ENCODE data around the gene ANO2. TPM values are rescaled to one million over a fixed set of nuclear protein-coding genes. Genes with fewer than 3 reads are reported as not detected.

The ANO2 gene
- polyA plus RNA-seq, 4 donors = 0.31 to 6.2 TPM; not detected in 2

- H3K36me3 ChIP-seq (ENCODE audit: control insufficient read depth in 3 of 3, insufficient read depth in 2 of 3, low read depth in 1 of 3, low read length in 3 of 3) = no peaks in the 10 kb centered on the region
- H3K9me3 ChIP-seq (ENCODE audit: control insufficient read depth in 2 of 2, insufficient read depth in 1 of 2, low read depth in 1 of 2, low read length in 1 of 2) = no peaks in the 10 kb centered on the region
- H3K4me1 ChIP-seq (ENCODE audit: control insufficient read depth in 3 of 3, insufficient read depth in 2 of 3, low read depth in 1 of 3, low read length in 2 of 3) = peaks cover 5 to 13% (median 7%) of the 10 kb centered on the region in 3 donors
- DNase-seq (peak; percentile 31 to 52), FAIRE-seq (no peak)
- no peak overlapping the region for H3K27ac ChIP-seq (ENCODE audit: low read depth in 1 of 3, low read length in 2 of 3)
- H3K27me3 ChIP-seq (ENCODE audit: control insufficient read depth in 3 of 3, insufficient read depth in 3 of 3, low read length in 3 of 3) = peaks cover 0 to 6% (median 0%) of the 10 kb centered on the region in 3 donors
- H3K4me3 ChIP-seq (ENCODE audit: low read depth in 1 of 3, low read length in 3 of 3) = no peak overlapping the region
- 11 to 49% (median 33%) methylated on average over 1 of the region's 1 CpG for WGBS, 3 donors
These were observed 294.1 kb downstream of the ANO2 start for GRCh38 chr12:5650829-5651461.

GRCh38 chr12:5650281-5650680, 294.8 kb downstream of the ANO2 start:
- no peaks in the 10 kb centered on the region for H3K36me3 ChIP-seq (ENCODE audit: control insufficient read depth in 3 of 3, insufficient read depth in 2 of 3, low read depth in 1 of 3, low read length in 3 of 3)
- H3K27me3 ChIP-seq (ENCODE audit: control insufficient read depth in 3 of 3, insufficient read depth in 3 of 3, low read length in 3 of 3) = peaks cover 0 to 6% (median 0%) of the 10 kb centered on the region in 3 donors
- DNase-seq (no peak), FAIRE-seq (no peak)
- WGBS, 3 donors = 17 to 32% (median 30%) methylated on average over 2 of the region's 2 CpGs
- no peak overlapping the region for H3K27ac ChIP-seq (ENCODE audit: low read depth in 1 of 3, low read length in 2 of 3)
- peaks cover 5 to 13% (median 7%) of the 10 kb centered on the region in 3 donors for H3K4me1 ChIP-seq (ENCODE audit: control insufficient read depth in 3 of 3, insufficient read depth in 2 of 3, low read depth in 1 of 3, low read length in 2 of 3)
- no peaks in the 10 kb centered on the region for H3K9me3 ChIP-seq (ENCODE audit: control insufficient read depth in 2 of 2, insufficient read depth in 1 of 2, low read depth in 1 of 2, low read length in 1 of 2)
- no peak overlapping the region for H3K4me3 ChIP-seq (ENCODE audit: low read depth in 1 of 3, low read length in 3 of 3)

- peak; percentile 63 to 73 for DNase-seq
- no peak for FAIRE-seq
- H3K36me3 ChIP-seq (ENCODE audit: control insufficient read depth in 3 of 3, insufficient read depth in 2 of 3, low read depth in 1 of 3, low read length in 3 of 3) = no peaks in the 10 kb centered on the region
- WGBS, 3 donors = 25 to 42% (median 27%) methylated on average over 9 of the region's 9 CpGs
- no peak overlapping the region for H3K27ac ChIP-seq (ENCODE audit: low read depth in 1 of 3, low read length in 2 of 3)
- H3K27me3 ChIP-seq (ENCODE audit: control insufficient read depth in 3 of 3, insufficient read depth in 3 of 3, low read length in 3 of 3) = peaks cover 0 to 6% (median 0%) of the 10 kb centered on the region in 3 donors
- no peaks in the 10 kb centered on the region for H3K9me3 ChIP-seq (ENCODE audit: control insufficient read depth in 2 of 2, insufficient read depth in 1 of 2, low read depth in 1 of 2, low read length in 1 of 2)
- no peak overlapping the region for H3K4me3 ChIP-seq (ENCODE audit: low read depth in 1 of 3, low read length in 3 of 3)
- peaks cover 0 to 13% (median 4%) of the 10 kb centered on the region in 3 donors for H3K4me1 ChIP-seq (ENCODE audit: control insufficient read depth in 3 of 3, insufficient read depth in 2 of 3, low read depth in 1 of 3, low read length in 2 of 3)
These were observed 296.2 kb downstream of the ANO2 start for GRCh38 chr12:5648692-5649359.

GRCh38 chr12:5643266-5643665, 301.8 kb downstream of the ANO2 start:
- Histone ChIP-seq H3K9me3 (ENCODE audit: control insufficient read depth in 2 of 2, insufficient read depth in 1 of 2, low read depth in 1 of 2, low read length in 1 of 2) (no peaks in the 10 kb centered on the region), H3K36me3 (ENCODE audit: control insufficient read depth in 3 of 3, insufficient read depth in 2 of 3, low read depth in 1 of 3, low read length in 3 of 3) (no peaks in the 10 kb centered on the region), H3K4me3 (ENCODE audit: low read depth in 1 of 3, low read length in 3 of 3) (no peak overlapping the region), H3K4me1 (ENCODE audit: control insufficient read depth in 3 of 3, insufficient read depth in 2 of 3, low read depth in 1 of 3, low read length in 2 of 3) (peaks cover 0 to 3% (median 0%) of the 10 kb centered on the region in 3 donors), H3K27me3 (ENCODE audit: control insufficient read depth in 3 of 3, insufficient read depth in 3 of 3, low read length in 3 of 3) (peaks cover 0 to 6% (median 0%) of the 10 kb centered on the region in 3 donors), H3K27ac (ENCODE audit: low read depth in 1 of 3, low read length in 2 of 3) (no peak overlapping the region)
- no peak for FAIRE-seq
- 43 to 49% (median 45%) methylated on average over 2 of the region's 2 CpGs for WGBS, 3 donors
- no peak for DNase-seq

GRCh38 chr12:5637698-5638097, 307.4 kb downstream of the ANO2 start:
- DNase-seq = no peak
- 53 to 84% (median 71%) methylated on average over 4 of the region's 4 CpGs for WGBS, 3 donors
- H3K4me1 ChIP-seq (ENCODE audit: control insufficient read depth in 3 of 3, insufficient read depth in 2 of 3, low read depth in 1 of 3, low read length in 2 of 3) = no peaks in the 10 kb centered on the region
- no peaks in the 10 kb centered on the region for H3K36me3 ChIP-seq (ENCODE audit: control insufficient read depth in 3 of 3, insufficient read depth in 2 of 3, low read depth in 1 of 3, low read length in 3 of 3)
- no peak overlapping the region for H3K27ac ChIP-seq (ENCODE audit: low read depth in 1 of 3, low read length in 2 of 3)
- H3K4me3 ChIP-seq (ENCODE audit: low read depth in 1 of 3, low read length in 3 of 3) = no peak overlapping the region
- FAIRE-seq = no peak
- H3K9me3 ChIP-seq (ENCODE audit: control insufficient read depth in 2 of 2, insufficient read depth in 1 of 2, low read depth in 1 of 2, low read length in 1 of 2) = no peaks in the 10 kb centered on the region
- no peaks in the 10 kb centered on the region for H3K27me3 ChIP-seq (ENCODE audit: control insufficient read depth in 3 of 3, insufficient read depth in 3 of 3, low read length in 3 of 3)

GRCh38 chr12:5636907-5637306, 308.2 kb downstream of the ANO2 start:
- FAIRE-seq = no peak
- H3K4me1 ChIP-seq (ENCODE audit: control insufficient read depth in 3 of 3, insufficient read depth in 2 of 3, low read depth in 1 of 3, low read length in 2 of 3) = peaks cover 0 to 2% (median 0%) of the 10 kb centered on the region in 3 donors
- 83 to 85% (median 84%) methylated on average over 4 of the region's 4 CpGs for WGBS, 3 donors
- DNase-seq = no peak
- H3K9me3 ChIP-seq (ENCODE audit: control insufficient read depth in 2 of 2, insufficient read depth in 1 of 2, low read depth in 1 of 2, low read length in 1 of 2) = no peaks in the 10 kb centered on the region
- H3K4me3 ChIP-seq (ENCODE audit: low read depth in 1 of 3, low read length in 3 of 3) = no peak overlapping the region
- no peaks in the 10 kb centered on the region for H3K36me3 ChIP-seq (ENCODE audit: control insufficient read depth in 3 of 3, insufficient read depth in 2 of 3, low read depth in 1 of 3, low read length in 3 of 3)
- H3K27me3 ChIP-seq (ENCODE audit: control insufficient read depth in 3 of 3, insufficient read depth in 3 of 3, low read length in 3 of 3) = no peaks in the 10 kb centered on the region
- no peak overlapping the region for H3K27ac ChIP-seq (ENCODE audit: low read depth in 1 of 3, low read length in 2 of 3)

GRCh38 chr12:5633106-5633505, 312.0 kb downstream of the ANO2 start:
- no peak overlapping the region for H3K4me3 ChIP-seq (ENCODE audit: low read depth in 1 of 3, low read length in 3 of 3)
- 15 to 49% (median 27%) methylated on average over 3 of the region's 3 CpGs for WGBS, 3 donors
- peak overlapping the region in 2 of 3 donors; percentile 42 to 80 for H3K27ac ChIP-seq (ENCODE audit: low read depth in 1 of 3, low read length in 2 of 3)
- H3K36me3 ChIP-seq (ENCODE audit: control insufficient read depth in 3 of 3, insufficient read depth in 2 of 3, low read depth in 1 of 3, low read length in 3 of 3) = no peaks in the 10 kb centered on the region
- no peaks in the 10 kb centered on the region for H3K27me3 ChIP-seq (ENCODE audit: control insufficient read depth in 3 of 3, insufficient read depth in 3 of 3, low read length in 3 of 3)
- FAIRE-seq (no peak), DNase-seq (peak; percentile 32 to 91)
- no peaks in the 10 kb centered on the region for H3K9me3 ChIP-seq (ENCODE audit: control insufficient read depth in 2 of 2, insufficient read depth in 1 of 2, low read depth in 1 of 2, low read length in 1 of 2)
- peaks cover 0 to 6% (median 0%) of the 10 kb centered on the region in 3 donors for H3K4me1 ChIP-seq (ENCODE audit: control insufficient read depth in 3 of 3, insufficient read depth in 2 of 3, low read depth in 1 of 3, low read length in 2 of 3)

GRCh38 chr12:5632453-5632852, 312.6 kb downstream of the ANO2 start:
- WGBS, 3 donors = 12 to 67% (median 30%) methylated on average over 2 of the region's 2 CpGs
- DNase-seq = peak in 1 of 2 donors; percentile 84
- Histone ChIP-seq H3K4me3 (ENCODE audit: low read depth in 1 of 3, low read length in 3 of 3) (no peak overlapping the region), H3K27me3 (ENCODE audit: control insufficient read depth in 3 of 3, insufficient read depth in 3 of 3, low read length in 3 of 3) (no peaks in the 10 kb centered on the region), H3K27ac (ENCODE audit: low read depth in 1 of 3, low read length in 2 of 3) (peak overlapping the region in 1 of 3 donors; percentile 80), H3K4me1 (ENCODE audit: control insufficient read depth in 3 of 3, insufficient read depth in 2 of 3, low read depth in 1 of 3, low read length in 2 of 3) (peaks cover 0 to 6% (median 0%) of the 10 kb centered on the region in 3 donors), H3K36me3 (ENCODE audit: control insufficient read depth in 3 of 3, insufficient read depth in 2 of 3, low read depth in 1 of 3, low read length in 3 of 3) (no peaks in the 10 kb centered on the region), H3K9me3 (ENCODE audit: control insufficient read depth in 2 of 2, insufficient read depth in 1 of 2, low read depth in 1 of 2, low read length in 1 of 2) (no peaks in the 10 kb centered on the region)
- no peak for FAIRE-seq

All from small intestine (tissue), 7 donors.